Mesodermal cell (in vitro differentiated cells): ENCODE data around the gene PLIN4.

Source experiments
- H3K27ac ChIP-seq: 2 replicates; pipeline ENCODE4 v1.7.0; 2013; ENCODE audit warnings: mild to moderate bottlenecking, low read depth, low read length, moderate library complexity; ENCODE audit not compliant: severe bottlenecking
- H3K36me3 ChIP-seq: 2 replicates; pipeline ENCODE4 v1.7.1; 2013; ENCODE audit warnings: mild to moderate bottlenecking, low read length, moderate library complexity; ENCODE audit not compliant: control insufficient read depth, insufficient read depth
- H3K4me1 ChIP-seq: one replicate; pipeline ENCODE4 v1.7.1; 2013; ENCODE audit warnings: mild to moderate bottlenecking, low read length; ENCODE audit not compliant: insufficient read depth, control insufficient read depth, poor library complexity, severe bottlenecking
- H3K4me3 ChIP-seq: 2 replicates; pipeline ENCODE4 v1.7.0; 2013; ENCODE audit warnings: low read length, control low read depth, mild to moderate bottlenecking; ENCODE audit not compliant: insufficient read depth, poor library complexity, severe bottlenecking; ENCODE audit errors: extremely low read depth
- H3K9me3 ChIP-seq: 2 replicates; pipeline ENCODE4 v1.7.1; 2013; ENCODE audit warnings: mild to moderate bottlenecking, low read length, moderate library complexity; ENCODE audit not compliant: control insufficient read depth
- WGBS, 2 experiments: methylation state at CpG; one replicate each; pipeline ENCODE4 v1.1.5; 2013; ENCODE audit warnings: missing lambda C conversion rate in 2 of 2; ENCODE audit not compliant: insufficient coverage in 2 of 2; 5-methylcytosine and 5-hydroxymethylcytosine counted together

The PLIN4 gene

GRCh38 chr19:4555657-4556561 is 37.6 kb upstream of the PLIN4 start:
- H3K9me3 ChIP-seq: no peaks in the 10 kb centered on the region
- no peak overlapping the region for H3K27ac ChIP-seq
- H3K4me3 ChIP-seq: no peak overlapping the region
- H3K36me3 ChIP-seq: no peaks in the 10 kb centered on the region
- peaks cover 4% of the 10 kb centered on the region for H3K4me1 ChIP-seq
- 86 to 91% methylated on average over 35 to 41 of the region's 43 CpGs for WGBS, 2 experiments

GRCh38 chr19:4554717-4555116 is 36.4 kb upstream of the PLIN4 start:
- Histone ChIP-seq H3K9me3 (no peaks in the 10 kb centered on the region), H3K27ac (no peak overlapping the region), H3K4me3 (no peak overlapping the region), H3K4me1 (peaks cover 4% of the 10 kb centered on the region), H3K36me3 (no peaks in the 10 kb centered on the region)
- 85 to 95% methylated on average over 5 to 6 of the region's 7 CpGs for WGBS, 2 experiments

- 78% methylated on average over 3 of the region's 3 CpGs for WGBS, 2 experiments
- H3K36me3 ChIP-seq: no peaks in the 10 kb centered on the region
Measured at GRCh38 chr19:4553775-4554174, 35.5 kb upstream of the PLIN4 start.

GRCh38 chr19:4553092-4553695 is 34.9 kb upstream of the PLIN4 start:
- Histone ChIP-seq H3K4me1 (no peaks in the 10 kb centered on the region), H3K4me3 (no peak overlapping the region), H3K36me3 (no peaks in the 10 kb centered on the region), H3K9me3 (no peaks in the 10 kb centered on the region), H3K27ac (no peak overlapping the region)

More at GRCh38 chr19:4553775-4554174, 35.5 kb upstream of the PLIN4 start:
- Histone ChIP-seq H3K4me1 (no peaks in the 10 kb centered on the region), H3K9me3 (no peaks in the 10 kb centered on the region), H3K27ac (no peak overlapping the region), H3K4me3 (no peak overlapping the region)

GRCh38 chr19:4552525-4552819 is 34.2 kb upstream of the PLIN4 start:
- Histone ChIP-seq H3K9me3 (no peaks in the 10 kb centered on the region), H3K4me1 (no peaks in the 10 kb centered on the region), H3K4me3 (no peak overlapping the region), H3K27ac (no peak overlapping the region), H3K36me3 (no peaks in the 10 kb centered on the region)
- WGBS, 2 experiments: 94 to 95% methylated on average over 16 to 18 of the region's 18 CpGs

- no peak overlapping the region for H3K27ac ChIP-seq
- no peak overlapping the region for H3K4me3 ChIP-seq
- no peaks in the 10 kb centered on the region for H3K36me3 ChIP-seq
- no peaks in the 10 kb centered on the region for H3K4me1 ChIP-seq
- WGBS, 2 experiments: 89 to 92% methylated on average over 23 to 26 of the region's 26 CpGs
- H3K9me3 ChIP-seq: no peaks in the 10 kb centered on the region
Measured at GRCh38 chr19:4550479-4551050, 32.3 kb upstream of the PLIN4 start.

- Histone ChIP-seq H3K4me1 (no peaks in the 10 kb centered on the region), H3K4me3 (no peak overlapping the region), H3K9me3 (no peaks in the 10 kb centered on the region), H3K27ac (no peak overlapping the region), H3K36me3 (no peaks in the 10 kb centered on the region)
- WGBS, 2 experiments: 96 to 98% methylated on average over 13 to 16 of the region's 18 CpGs
Measured at GRCh38 chr19:4550018-4550417, 31.7 kb upstream of the PLIN4 start.

- no peaks in the 10 kb centered on the region for H3K9me3 ChIP-seq
- WGBS, 2 experiments: 96 to 97% methylated on average over 12 to 13 of the region's 14 CpGs
- H3K36me3 ChIP-seq: no peaks in the 10 kb centered on the region
- H3K4me3 ChIP-seq: no peak overlapping the region
- no peak overlapping the region for H3K27ac ChIP-seq
- H3K4me1 ChIP-seq: no peaks in the 10 kb centered on the region
Measured at GRCh38 chr19:4548238-4548584, 29.9 kb upstream of the PLIN4 start.

GRCh38 chr19:4547303-4548237 is 29.3 kb upstream of the PLIN4 start:
- Histone ChIP-seq H3K4me3 (no peak overlapping the region), H3K9me3 (no peaks in the 10 kb centered on the region), H3K27ac (no peak overlapping the region), H3K36me3 (no peaks in the 10 kb centered on the region), H3K4me1 (no peaks in the 10 kb centered on the region)
- 93 to 96% methylated on average over 29 to 30 of the region's 32 CpGs for WGBS, 2 experiments

- Histone ChIP-seq H3K36me3 (no peaks in the 10 kb centered on the region), H3K27ac (no peak overlapping the region), H3K9me3 (peaks cover 5% of the 10 kb centered on the region), H3K4me3 (no peak overlapping the region), H3K4me1 (no peaks in the 10 kb centered on the region)
- WGBS, 2 experiments: 97 to 98% methylated on average over 45 to 79 of the region's 87 CpGs
Measured at GRCh38 chr19:4543842-4544647, 25.8 kb upstream of the PLIN4 start.
